GM12874 (cell line): Measurements from ENCODE around the gene HIBCH.
A peak's percentile ranks its signal among the peaks of the same experiment; 100 is the strongest.

Experiments used
- TF ChIP-seq, protein P1 (sequence below): IDR thresholded peaks from 2 replicates; pipeline ENCODE4 v1.5.1; 2011; ENCODE audit warnings: low read depth, mild to moderate bottlenecking, control low read depth, low read length, moderate library complexity; ENCODE audit not compliant: insufficient read depth

HIBCH gene

DNA sequence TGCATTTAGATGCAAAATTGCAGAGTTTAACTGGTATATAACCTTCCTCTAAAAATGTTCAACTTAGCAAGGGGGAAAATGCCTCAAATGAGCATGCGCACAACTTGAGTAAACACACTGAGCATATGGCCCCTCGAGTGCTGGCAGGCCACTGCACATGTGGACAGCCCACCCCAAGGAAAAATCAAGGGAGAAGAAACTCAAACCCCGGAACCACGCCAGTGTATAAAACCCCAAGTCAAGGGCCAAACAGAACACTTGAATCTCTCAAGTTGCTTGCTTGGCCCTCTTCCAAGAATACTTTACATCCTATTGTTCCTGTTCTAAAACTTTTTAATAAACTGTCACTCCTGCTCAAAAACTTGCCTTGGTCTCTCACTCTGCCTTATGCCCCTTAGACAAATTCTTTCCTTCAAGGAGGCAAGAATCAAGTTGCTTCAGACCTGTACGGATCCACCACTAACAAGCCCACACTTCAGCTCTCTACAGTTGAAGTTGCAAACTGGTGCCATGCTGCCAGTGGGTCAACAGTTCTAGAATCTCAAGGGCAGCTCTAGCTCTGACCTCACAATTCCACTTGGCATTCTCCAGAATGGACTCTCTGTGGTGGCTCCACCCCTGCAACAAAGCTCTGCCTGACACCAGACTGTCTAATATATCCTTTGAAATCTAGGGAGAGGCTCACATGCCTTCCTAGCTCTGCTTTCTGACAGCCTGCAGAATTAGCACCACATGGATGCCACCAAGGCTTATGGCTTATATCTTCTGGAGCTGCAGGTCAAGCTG, 38.9 kb downstream of the HIBCH start:
- TF ChIP-seq, protein P1, sequence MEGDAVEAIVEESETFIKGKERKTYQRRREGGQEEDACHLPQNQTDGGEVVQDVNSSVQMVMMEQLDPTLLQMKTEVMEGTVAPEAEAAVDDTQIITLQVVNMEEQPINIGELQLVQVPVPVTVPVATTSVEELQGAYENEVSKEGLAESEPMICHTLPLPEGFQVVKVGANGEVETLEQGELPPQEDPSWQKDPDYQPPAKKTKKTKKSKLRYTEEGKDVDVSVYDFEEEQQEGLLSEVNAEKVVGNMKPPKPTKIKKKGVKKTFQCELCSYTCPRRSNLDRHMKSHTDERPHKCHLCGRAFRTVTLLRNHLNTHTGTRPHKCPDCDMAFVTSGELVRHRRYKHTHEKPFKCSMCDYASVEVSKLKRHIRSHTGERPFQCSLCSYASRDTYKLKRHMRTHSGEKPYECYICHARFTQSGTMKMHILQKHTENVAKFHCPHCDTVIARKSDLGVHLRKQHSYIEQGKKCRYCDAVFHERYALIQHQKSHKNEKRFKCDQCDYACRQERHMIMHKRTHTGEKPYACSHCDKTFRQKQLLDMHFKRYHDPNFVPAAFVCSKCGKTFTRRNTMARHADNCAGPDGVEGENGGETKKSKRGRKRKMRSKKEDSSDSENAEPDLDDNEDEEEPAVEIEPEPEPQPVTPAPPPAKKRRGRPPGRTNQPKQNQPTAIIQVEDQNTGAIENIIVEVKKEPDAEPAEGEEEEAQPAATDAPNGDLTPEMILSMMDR, result no peak

DNA sequence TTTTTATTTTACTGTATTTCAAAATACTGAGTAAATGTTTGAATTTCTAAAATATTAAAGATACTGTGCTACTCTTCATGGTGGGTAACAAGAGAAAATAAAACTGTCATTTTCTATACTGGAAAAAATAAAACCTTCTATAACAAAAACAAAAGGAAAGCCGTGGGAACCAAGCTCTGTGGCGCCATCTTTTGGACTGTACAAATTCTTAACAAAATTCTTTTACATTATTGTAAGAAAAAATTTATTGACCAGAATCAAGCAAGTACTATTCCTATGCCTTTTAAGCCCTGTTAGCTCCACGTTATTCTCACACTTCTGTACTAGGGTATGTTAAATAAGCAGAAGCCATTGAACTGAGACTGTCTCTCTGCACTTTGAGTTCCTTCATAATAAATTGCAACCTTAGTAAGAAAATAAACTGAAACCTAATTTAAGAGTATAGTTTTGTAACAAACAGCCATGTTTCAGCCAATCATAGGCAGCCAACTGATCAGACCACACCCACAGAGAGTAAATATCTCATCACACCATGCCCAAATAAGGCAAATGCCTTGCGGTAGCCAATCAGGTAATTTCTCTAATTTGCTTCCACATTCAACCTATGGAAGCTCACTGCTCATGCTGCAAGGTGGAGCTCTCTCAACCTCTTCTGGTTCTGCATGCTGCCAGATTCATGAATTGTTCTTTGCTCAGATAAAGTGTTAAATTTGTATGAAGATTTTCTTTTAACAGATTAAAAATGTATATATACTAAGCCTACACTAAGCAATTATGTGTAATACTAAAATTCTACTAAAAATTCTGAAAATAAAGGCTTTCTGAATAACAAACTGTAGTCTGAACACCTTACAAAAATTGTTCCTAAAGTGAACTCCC, 42.2 kb downstream of the HIBCH start:
- TF ChIP-seq, protein P1, result 0 out of 2 replicates have a peak, but pooled peaks have one; percentile 1

DNA sequence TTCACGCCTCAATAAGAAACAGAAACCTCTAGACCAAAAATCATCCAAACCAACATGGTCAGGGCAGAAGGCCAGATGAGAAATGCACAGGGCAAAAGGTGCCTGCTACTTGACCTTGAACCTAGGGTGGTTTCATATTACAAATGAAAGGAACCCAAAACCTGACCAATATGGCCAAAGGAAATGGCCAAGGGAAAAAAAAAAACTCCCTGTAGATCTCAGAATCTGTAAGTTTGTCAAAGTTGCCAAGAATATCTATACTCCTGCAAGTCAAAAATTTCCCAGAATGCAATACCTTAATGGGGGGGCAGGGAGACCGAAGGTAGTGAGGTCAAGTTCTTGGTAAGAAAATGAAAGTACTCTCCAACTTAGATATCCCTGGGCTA, 47.2 kb downstream of the HIBCH start:
- TF ChIP-seq, protein P1, result no peak

DNA sequence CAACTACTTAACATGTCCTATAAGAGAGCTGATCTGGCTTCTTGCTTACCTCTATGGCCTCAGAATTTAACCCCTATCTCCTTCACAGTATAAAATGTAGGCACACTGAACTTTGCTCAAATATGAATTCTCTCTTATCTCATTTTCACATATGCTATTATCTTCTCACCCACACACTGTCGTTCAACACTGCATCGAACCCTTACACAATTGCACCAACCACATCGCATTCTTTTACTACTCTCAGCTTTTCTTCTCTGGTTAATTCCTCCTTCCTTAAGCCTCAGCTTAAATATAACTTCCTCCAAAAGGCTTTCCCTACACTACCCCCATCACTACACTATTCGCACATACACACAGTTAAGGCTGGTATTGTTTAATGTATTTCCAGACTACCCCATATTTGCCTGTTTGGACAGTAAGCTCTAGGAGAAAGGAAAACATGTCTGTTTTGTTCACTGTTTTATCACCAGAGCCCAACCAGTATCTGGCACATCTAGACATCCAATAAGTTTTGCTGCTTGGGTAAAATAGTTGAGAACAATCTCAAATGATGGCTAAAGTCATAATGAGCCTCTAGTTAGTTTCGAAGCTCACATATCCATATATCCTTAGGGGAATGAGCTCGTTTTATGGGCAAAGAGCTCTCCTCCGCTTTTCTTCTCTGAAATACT, 47.7 kb downstream of the HIBCH start:
- TF ChIP-seq, protein P1, result no peak

DNA sequence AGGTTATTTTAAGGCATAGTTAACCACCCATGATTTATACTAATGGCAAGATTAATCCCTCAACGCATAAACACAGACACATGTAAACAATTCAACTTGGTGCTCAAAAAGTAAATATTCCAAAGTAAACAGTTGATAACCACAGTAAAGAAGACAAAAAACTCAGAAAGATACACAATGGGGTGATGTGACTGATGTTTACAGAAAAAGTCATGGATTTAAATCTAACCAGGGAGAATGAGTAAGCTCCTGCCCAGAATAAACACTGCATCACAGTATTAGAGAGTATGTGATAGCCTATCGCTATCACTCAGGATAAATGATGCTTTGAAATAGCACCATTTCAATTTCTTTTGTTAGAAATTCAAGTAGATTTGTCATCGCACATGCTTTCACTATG, 49.3 kb downstream of the HIBCH start:
- TF ChIP-seq, protein P1, result no peak

DNA sequence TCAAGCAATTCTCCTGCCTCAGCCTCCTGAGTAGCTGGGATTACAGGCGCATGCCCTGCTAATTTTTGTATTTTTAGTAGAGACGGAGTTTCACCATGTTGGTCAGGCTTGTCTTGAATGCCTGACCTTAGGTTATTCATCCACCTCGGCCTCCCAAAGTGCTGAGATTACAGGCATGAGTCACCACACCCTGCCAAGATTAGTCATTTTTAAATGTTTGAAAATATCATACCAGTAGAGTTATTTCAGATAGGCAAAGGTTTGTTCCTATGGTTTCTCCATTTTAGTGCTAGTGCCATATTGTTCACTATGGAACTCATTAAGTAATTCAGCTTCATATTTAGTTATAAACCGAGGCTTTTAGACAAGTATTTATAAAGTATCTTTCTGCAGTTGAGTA, 52.3 kb downstream of the HIBCH start:
- TF ChIP-seq, protein P1, result no peak

DNA sequence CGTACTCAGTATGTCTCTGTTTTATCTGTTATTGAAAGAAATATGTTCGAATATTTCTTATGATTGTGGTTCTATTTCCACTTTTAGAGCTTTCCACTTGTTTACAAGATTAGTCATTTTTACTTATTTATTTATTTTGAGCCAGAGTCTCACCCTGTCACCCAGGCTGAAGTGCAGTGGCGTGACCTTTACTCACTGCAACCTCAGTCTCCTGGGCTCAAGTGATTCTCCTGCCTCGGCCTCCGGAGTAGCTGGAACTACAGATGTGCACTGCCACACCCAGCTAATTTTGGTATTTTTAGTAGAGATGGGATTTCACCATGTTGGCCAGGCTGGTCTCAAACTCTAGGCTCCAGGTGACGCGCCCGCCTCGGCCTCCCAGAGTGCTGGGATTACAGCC, 53.3 kb downstream of the HIBCH start:
- TF ChIP-seq, protein P1, result no peak
